GM15510 (cell line): ENCODE data around the gene APOC4.

Experiments used
- POLR2A ChIP-seq: IDR thresholded peaks from 3 replicates; pipeline ENCODE4 v1.6.1; 2011; ENCODE audit warnings: borderline replicate concordance; ENCODE audit not compliant: insufficient read length; ENCODE audit errors: extremely low read depth

The APOC4 gene

DNA sequence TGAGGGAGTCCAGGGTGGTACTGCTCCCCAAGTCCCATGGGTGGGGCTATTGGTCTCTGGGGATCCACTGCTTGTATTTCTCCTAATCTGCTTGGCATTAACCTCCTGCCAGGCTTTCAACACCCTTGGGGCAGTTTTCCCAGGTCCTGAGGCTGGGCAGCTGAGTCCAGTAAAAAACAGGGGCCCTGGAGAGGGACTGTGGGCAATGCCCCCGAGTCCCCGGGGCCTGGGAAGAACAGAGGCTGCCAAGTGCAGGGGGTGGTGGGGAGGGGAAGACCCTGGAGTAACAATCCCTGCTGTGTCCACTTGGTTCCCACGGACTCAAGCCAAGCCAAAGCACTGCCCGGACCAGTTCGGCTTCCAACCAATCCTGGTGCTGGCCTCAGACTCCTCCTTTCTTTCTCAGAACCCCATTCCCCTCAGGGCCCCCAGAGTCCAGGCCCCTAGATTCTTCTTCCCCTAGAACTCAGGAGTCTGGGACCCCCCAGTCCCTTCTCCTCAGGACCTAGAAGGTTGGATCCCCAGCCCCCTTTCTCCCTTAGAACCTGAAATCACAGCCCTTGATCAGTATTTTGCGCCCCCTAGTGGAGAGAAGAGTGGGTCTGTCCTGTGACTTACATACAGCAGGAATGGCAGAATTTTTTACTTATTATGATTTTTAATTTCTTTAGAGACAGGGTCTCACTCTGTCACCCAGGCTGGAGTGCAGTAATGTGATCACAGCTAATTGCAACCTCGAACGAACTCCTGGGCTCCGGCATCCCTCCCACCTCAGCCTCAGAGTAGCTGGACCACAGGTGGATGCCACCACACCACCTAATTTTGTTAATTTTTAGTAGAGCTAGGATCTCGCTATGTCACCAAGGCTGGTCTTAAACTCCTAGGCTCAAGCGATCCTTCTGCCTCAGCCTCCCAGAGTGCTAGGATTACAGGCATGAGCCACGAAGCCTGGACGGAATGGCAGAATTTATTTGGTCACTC lies 9.4 kb downstream of the APOC4 start:
- TF ChIP-seq POLR2A, result no peak

DNA sequence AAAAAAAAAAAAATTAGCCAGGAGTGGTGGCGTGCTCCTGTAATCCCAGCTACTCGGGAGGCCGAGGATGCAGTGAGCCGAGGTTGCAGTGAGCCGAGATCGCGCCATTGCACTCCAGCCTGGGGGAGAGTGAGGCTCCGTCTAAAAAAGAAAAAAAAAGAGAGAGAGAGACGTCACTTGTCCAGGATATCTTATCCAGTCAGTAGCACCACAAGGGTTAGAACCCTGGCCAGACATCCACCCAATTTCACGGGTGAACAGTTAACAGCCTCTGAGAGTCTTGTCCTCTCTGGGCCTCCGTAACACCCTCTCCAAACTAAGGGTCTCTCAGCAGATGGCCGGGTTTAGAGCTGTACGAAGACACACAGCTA lies 12.2 kb downstream of the APOC4 start:
- TF ChIP-seq POLR2A, result no peak

- peak; percentile 83 for TF ChIP-seq POLR2A
Observed at GRCh38 chr19:44954649-44955504, 12.8 kb downstream of the APOC4 start, which contains the start of gene CLPTM1. CLPTM1 (plus strand) TSS chr19:44955380; CDS start chr19:44955396, 16 bp downstream.

DNA sequence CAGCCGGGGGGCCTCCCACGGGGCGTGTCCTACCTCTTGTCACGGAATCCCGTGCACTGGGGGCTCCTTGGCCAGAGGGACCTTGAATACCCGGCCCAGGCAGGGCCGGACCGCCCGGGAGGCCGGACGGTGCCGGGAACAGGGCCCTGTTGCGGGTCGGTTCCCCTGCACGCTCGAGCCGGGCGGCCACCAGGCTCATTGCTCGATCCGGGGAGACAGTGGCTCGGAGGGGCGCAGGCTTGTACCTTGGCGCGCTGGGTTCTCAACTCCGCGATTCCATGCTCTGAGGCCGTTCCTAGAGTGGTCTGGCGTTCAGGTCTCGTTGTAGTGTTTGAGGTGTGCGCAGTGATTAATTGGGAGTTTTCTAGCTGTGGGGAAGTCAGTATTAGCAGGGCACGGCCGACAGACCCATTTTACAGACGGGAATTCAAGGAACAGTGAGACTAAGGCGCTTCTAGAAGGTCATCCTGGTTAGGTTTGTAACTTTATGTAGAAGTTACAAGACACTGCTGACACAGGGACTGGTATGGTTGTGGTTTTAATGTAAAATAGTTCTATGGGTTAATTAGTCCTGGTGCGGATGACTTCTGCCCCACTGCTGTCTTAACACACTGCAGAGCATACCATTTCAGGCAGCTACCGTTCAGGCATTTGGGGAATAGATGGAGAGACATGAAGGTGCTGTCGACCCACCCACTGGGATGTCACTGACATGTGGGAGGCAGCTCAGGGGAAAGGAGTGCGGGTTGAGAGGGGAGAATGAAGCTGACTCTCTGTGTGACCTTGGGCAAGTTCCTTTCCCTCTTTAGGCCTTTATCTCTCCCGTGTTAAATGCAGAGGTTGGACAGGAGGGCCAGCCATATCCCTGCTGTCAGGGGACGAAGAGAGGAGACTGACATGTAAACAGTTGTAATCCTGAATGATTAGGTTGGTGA lies 13.7 kb downstream of the APOC4 start:
- TF ChIP-seq POLR2A, result no peak

- no peak for TF ChIP-seq POLR2A
Observed at GRCh38 chr19:44957526-44957925, 15.5 kb downstream of the APOC4 start.

- TF ChIP-seq POLR2A, result no peak
Observed at GRCh38 chr19:44958090-44958489, 16.1 kb downstream of the APOC4 start.

DNA sequence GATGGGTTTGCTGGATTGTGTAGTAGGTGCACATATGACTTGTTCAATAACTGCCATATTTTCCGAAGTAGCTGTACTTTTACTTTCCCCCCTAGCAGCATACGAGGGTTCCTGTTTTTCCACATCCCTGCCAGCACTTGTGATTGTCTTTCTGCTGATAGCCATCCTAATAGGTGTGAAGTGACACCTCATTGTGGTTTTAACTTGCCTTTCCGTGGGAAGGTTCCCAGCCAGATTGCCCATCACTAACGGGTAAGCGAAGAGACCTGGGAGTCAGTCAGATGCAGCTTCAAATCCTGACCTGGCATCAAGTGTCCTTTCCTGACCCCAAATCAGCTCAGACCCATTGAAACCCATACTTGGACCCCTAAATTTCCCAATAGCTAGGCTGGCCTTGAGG lies 17.7 kb downstream of the APOC4 start:
- TF ChIP-seq POLR2A, result no peak

GRCh38 chr19:44960906-44961728 lies 19.1 kb downstream of the APOC4 start:
- TF ChIP-seq POLR2A, result no peak

DNA sequence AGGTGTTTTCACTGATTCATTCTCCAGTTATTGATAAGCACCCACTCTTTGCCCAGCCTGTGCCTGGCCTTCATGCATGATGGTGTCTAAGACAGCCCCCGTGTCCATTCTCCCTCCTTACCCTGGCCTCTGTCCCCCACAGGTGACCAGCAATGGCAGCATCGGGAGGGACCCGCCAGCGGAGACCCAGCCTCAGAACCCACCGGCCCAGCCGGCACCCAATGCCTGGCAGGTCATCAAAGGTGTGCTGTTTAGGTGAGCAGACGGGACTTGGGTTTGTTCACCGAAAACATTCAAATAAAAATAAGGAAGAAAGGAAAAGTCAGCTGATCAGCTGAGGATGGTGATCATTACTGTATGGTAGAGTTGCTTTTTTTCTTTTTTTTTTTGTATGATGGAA lies 19.8 kb downstream of the APOC4 start:
- TF ChIP-seq POLR2A, result no peak

- TF ChIP-seq POLR2A, result no peak
Observed at GRCh38 chr19:44968118-44968517, 26.1 kb downstream of the APOC4 start.

- no peak for TF ChIP-seq POLR2A
Observed at GRCh38 chr19:44968670-44969069, 26.6 kb downstream of the APOC4 start.

- TF ChIP-seq POLR2A, result no peak
Observed at GRCh38 chr19:44969437-44969836, 27.4 kb downstream of the APOC4 start.

DNA sequence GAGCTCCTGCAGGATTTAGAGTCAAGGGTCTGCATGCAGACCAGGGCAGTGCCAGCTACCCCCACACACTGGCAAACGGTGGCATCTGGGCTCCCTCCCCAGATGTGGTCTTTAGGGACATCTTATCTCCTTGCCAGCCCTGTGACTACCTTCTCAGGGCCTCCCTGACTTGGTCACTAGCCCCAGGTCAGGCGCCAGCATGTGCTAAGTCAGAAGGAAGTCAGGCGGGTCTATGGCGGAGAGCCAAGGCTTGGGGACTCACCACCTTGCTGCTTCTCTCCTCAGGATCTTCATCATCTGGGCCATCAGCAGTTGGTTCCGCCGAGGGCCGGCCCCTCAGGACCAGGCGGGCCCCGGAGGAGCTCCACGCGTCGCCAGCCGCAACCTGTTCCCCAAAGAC lies 30.8 kb downstream of the APOC4 start:
- TF ChIP-seq POLR2A, result no peak
